K562 (cell line): ENCODE data around the gene NANS. TPM values are rescaled to one million over a fixed set of nuclear protein-coding genes. Genes with fewer than 3 reads are reported as not detected.

Source experiments
- BRCA1 ChIP-seq, 2 experiments: fragments of 450-650 bp in 1 of 2; sonication (generic) in 1 of 2; formaldehyde crosslinking in 1 of 2; IDR thresholded peaks; 2 replicates each; pipeline versions ENCODE4 v1.5.0 to v1.6.1; 2017 to 2020; ENCODE audit warnings: mild to moderate bottlenecking in 1 of 2, missing genetic modification reagents in 1 of 2
- DPF2 ChIP-seq: fragments of 450-650 bp; IDR thresholded peaks from 2 replicates; pipeline ENCODE4 v1.6.1; 2016
- E2F6 ChIP-seq, 2 experiments: IDR thresholded peaks; 2 replicates each; pipeline ENCODE4 v1.6.1; 2011; ENCODE audit warnings: borderline replicate concordance in 1 of 2, control low read depth in 1 of 2, low read depth in 1 of 2, low read length in 1 of 2, mild to moderate bottlenecking in 1 of 2, mixed read lengths in 1 of 2, moderate library complexity in 1 of 2; ENCODE audit not compliant: insufficient read depth in 1 of 2, insufficient read length in 1 of 2, poor library complexity in 1 of 2, severe bottlenecking in 1 of 2; ENCODE audit errors: extremely low read depth in 1 of 2
- EHMT2 ChIP-seq: fragments of 450-650 bp; IDR thresholded peaks from 2 replicates; pipeline ENCODE4 v1.6.1; 2018; ENCODE audit warnings: antibody characterized with exemption
- KAT7 ChIP-seq: sonication (generic); formaldehyde crosslinking; IDR thresholded peaks from 2 replicates; pipeline ENCODE4 v1.8.0; 2022; ENCODE audit warnings: missing genetic modification reagents, mild to moderate bottlenecking, borderline replicate concordance
- L3MBTL2 ChIP-seq: fragments of 450-650 bp; IDR thresholded peaks from 2 replicates; pipeline ENCODE4 v1.6.1; 2016; ENCODE audit warnings: mild to moderate bottlenecking, moderate library complexity
- MTA1 ChIP-seq: fragments of 450-650 bp; IDR thresholded peaks from 2 replicates; pipeline ENCODE4 v1.6.1; 2017; ENCODE audit warnings: borderline replicate concordance
- MYBL2 ChIP-seq, 2 experiments: fragments of 450-650 bp in 1 of 2; sonication (generic) in 1 of 2; formaldehyde crosslinking in 1 of 2; IDR thresholded peaks; 2 replicates each; pipeline versions ENCODE4 v1.6.1 to v1.8.1; 2017 to 2022; ENCODE audit warnings: borderline replicate concordance in 1 of 2, inconsistent platforms in 1 of 2, low read depth in 1 of 2, mild to moderate bottlenecking in 1 of 2, missing genetic modification reagents in 1 of 2, moderate library complexity in 1 of 2
- NR3C1 ChIP-seq: sonication (generic); formaldehyde crosslinking; IDR thresholded peaks from 2 replicates; pipeline ENCODE4 v1.8.1; 2022; ENCODE audit warnings: missing genetic modification reagents
- RNF2 ChIP-seq: sonication (generic); IDR thresholded peaks from 2 replicates; pipeline ENCODE4 v1.6.1; 2016
- SMARCB1 ChIP-seq: IDR thresholded peaks from 2 replicates; pipeline ENCODE4 v1.6.1; 2011; ENCODE audit warnings: improper control_type of control experiment, low read depth; ENCODE audit not compliant: insufficient read length
- SREBF2 ChIP-seq: sonication (generic); formaldehyde crosslinking; IDR thresholded peaks from 2 replicates; pipeline ENCODE4 v1.4.0; 2020; ENCODE audit warnings: mild to moderate bottlenecking, missing genetic modification reagents
- SRSF9 ChIP-seq: fragments of 200-400 bp; formaldehyde crosslinking; IDR thresholded peaks from 2 replicates; pipeline ENCODE4 v1.6.1; 2017; ENCODE audit warnings: low read depth, low read length, borderline replicate concordance
- SUPT5H ChIP-seq: fragments of 450-650 bp; IDR thresholded peaks from 2 replicates; pipeline ENCODE4 v1.6.1; 2016
- TBL1XR1 ChIP-seq, 2 experiments: IDR thresholded peaks; 2 replicates each; pipeline ENCODE4 v1.6.1; 2012; ENCODE audit warnings: improper control_type of control experiment in 2 of 2, low read length in 2 of 2, mild to moderate bottlenecking in 1 of 2
- TEAD1 ChIP-seq, 2 experiments: fragments of 450-650 bp in 1 of 2; sonication (generic) in 1 of 2; formaldehyde crosslinking; IDR thresholded peaks; 2 replicates each; pipeline versions ENCODE4 v1.4.0 to v1.8.0; 2020 to 2022; ENCODE audit warnings: mild to moderate bottlenecking in 2 of 2, missing genetic modification reagents in 1 of 2
- THRB ChIP-seq: fragments of 450-650 bp; formaldehyde crosslinking; conservative IDR thresholded peaks from 2 replicates; pipeline ENCODE4 v1.4.0; 2022; ENCODE audit warnings: mild to moderate bottlenecking, missing genetic modification characterization
- XRCC4 ChIP-seq: IDR thresholded peaks from one replicate; pipeline ENCODE4 v1.6.1; 2011; ENCODE audit not compliant: insufficient read depth, insufficient read length; ENCODE audit errors: extremely low read depth
- ZNF140 ChIP-seq: fragments of 250-450 bp; sonication (Bioruptor Pico); IDR thresholded peaks from 2 replicates; pipeline ENCODE4 v1.8.0; 2021; ENCODE audit warnings: moderate library complexity, mild to moderate bottlenecking, inconsistent platforms
- ZNF212 ChIP-seq: fragments of 450-650 bp; formaldehyde crosslinking; IDR thresholded peaks from 2 replicates; pipeline ENCODE4 v1.4.0; 2020; ENCODE audit warnings: mild to moderate bottlenecking
- ZNF280B ChIP-seq: fragments of 250-450 bp; sonication (Bioruptor Pico); IDR thresholded peaks from 2 replicates; pipeline ENCODE4 v1.5.1; 2021; ENCODE audit warnings: mild to moderate bottlenecking
- ZNF324 ChIP-seq: fragments of 250-450 bp; sonication (Bioruptor Pico); IDR thresholded peaks from 2 replicates; pipeline ENCODE4 v1.4.0; 2020; ENCODE audit warnings: mild to moderate bottlenecking
- ZNF668 ChIP-seq: fragments of 250-450 bp; sonication (Bioruptor Pico); IDR thresholded peaks from 2 replicates; pipeline ENCODE4 v1.8.0; 2022; ENCODE audit warnings: mild to moderate bottlenecking, inconsistent platforms
- polyA plus RNA-seq, 8 experiments: library from polyadenylated mRNA; depleted of rRNA in 4 of 8; stranded (reverse) in 5 of 8; unstranded in 3 of 8; fragments of >200 nt; fragmentation: Nextera tagmentation in 2 of 8; fragmentation: Illumina TruSeq in 1 of 8; extraction: Ambion mirVana in 2 of 8; extraction: Trizol in 1 of 8; gene quantifications; 2 replicates each; pipeline versions ENCODE4 v1.2.1 to v1.2.3, GENCODE V29; 2011 to 2014; ENCODE audit warnings: inconsistent platforms in 1 of 8, missing spikeins in 1 of 8
- total RNA-seq, 7 experiments: library from RNA; depleted of rRNA in 6 of 7; stranded (reverse); fragments of >200 nt in 6 of 7; fragmentation: Illumina TruSeq in 2 of 7; extraction: Trizol in 2 of 7; gene quantifications; 2 replicates each; pipeline versions ENCODE4 v1.2.1 to v1.2.3, GENCODE V29; 2011 to 2021; ENCODE audit warnings: low replicate concordance in 1 of 7

Gene NANS
- total and polyA plus RNA-seq, 9 of the 15 experiments (the other 6 are each of a cell fraction or from before 2014, with no cell fraction given), result 37.1 to 181 (median 137) TPM

- no peak for TF ChIP-seq THRB (CRISPR knock-in tag)
- no peak for TF ChIP-seq ZNF668
- no peak for TF ChIP-seq EHMT2
- peak; percentile 66 to 73 for TF ChIP-seq E2F6 (IDR thresholded peaks at IDR 0.05; ENCODE audit: borderline replicate concordance in 1 of 2, extremely low read depth in 1 of 2, insufficient read depth in 1 of 2, insufficient read length in 1 of 2, low read depth in 1 of 2, low read length in 1 of 2, poor library complexity in 1 of 2, severe bottlenecking in 1 of 2)
- TF ChIP-seq TBL1XR1 (IDR thresholded peaks at IDR 0.05; ENCODE audit: low read length in 2 of 2), result no peak
- TF ChIP-seq NR3C1 (CRISPR knock-in tag), result peak; percentile 81
- TF ChIP-seq SUPT5H, result peak; percentile 95
- TF ChIP-seq XRCC4, result no peak
- no peak for TF ChIP-seq BRCA1 (IDR thresholded peaks at IDR 0.05)
- 0 out of 2 replicates have a peak, but pooled peaks have one; percentile 67 for TF ChIP-seq BRCA1 (CRISPR knock-in tag; IDR thresholded peaks at IDR 0.05)
- no peak for TF ChIP-seq SREBF2 (CRISPR knock-in tag)
- no peak for TF ChIP-seq ZNF280B
- TF ChIP-seq SRSF9, result no peak
- TF ChIP-seq MTA1, result no peak
- no peak for TF ChIP-seq ZNF212 (CRISPR knock-in tag)
- TF ChIP-seq ZNF324 (CRISPR knock-in tag), result no peak
- no peak for TF ChIP-seq SMARCB1
- TF ChIP-seq MYBL2 (IDR thresholded peaks at IDR 0.05; ENCODE audit: low read depth), result no peak
- no peak for TF ChIP-seq MYBL2 (CRISPR knock-in tag; IDR thresholded peaks at IDR 0.05; ENCODE audit: borderline replicate concordance)
- TF ChIP-seq L3MBTL2, result peak; percentile 63; the same call in 1 of the 2 replicates
- no peak; the same call in 1 of the 2 replicates for TF ChIP-seq KAT7 (CRISPR knock-in tag)
- TF ChIP-seq RNF2, result no peak
- 0 out of 2 replicates have a peak, but pooled peaks have one; percentile 18 for TF ChIP-seq DPF2
- TF ChIP-seq TEAD1 (CRISPR knock-in tag; IDR thresholded peaks at IDR 0.05), result peak in 1 of 2 experiments; percentile 46; a peak in 1 of 4 replicates
- TF ChIP-seq ZNF140 (CRISPR knock-in tag), result no peak
Observed at GRCh38 chr9:98056269-98057137, at the start of gene NANS (continued).
